Mesendoderm (in vitro differentiated cells): ENCODE results near the gene HEY2.
"Not testable (repeated sequence)": the region's sequence is repeated elsewhere in the genome, so short reads cannot be mapped to it uniquely, and the experiment has no call there.

Experiments used
- DNase-seq: peaks from one replicate; pipeline ENCODE4 v3.0.0; 2013
- H2AK5ac ChIP-seq: 2 replicates; pipeline ENCODE4 v1.6.1; 2013; ENCODE audit warnings: low read length, inconsistent platforms
- H2BK120ac ChIP-seq: 2 replicates; pipeline ENCODE4 v1.6.1; 2013; ENCODE audit warnings: low read depth, mild to moderate bottlenecking, low read length, moderate library complexity, mixed read lengths
- H2BK15ac ChIP-seq: replicated peaks from 2 replicates; pipeline ENCODE4 v1.6.1; 2013; ENCODE audit warnings: low read depth, mild to moderate bottlenecking, moderate library complexity
- H2BK5ac ChIP-seq: 2 replicates; pipeline ENCODE4 v1.6.1; 2013; ENCODE audit warnings: low read length, inconsistent platforms
- H3K18ac ChIP-seq: 2 replicates; pipeline ENCODE4 v1.6.1; 2013; ENCODE audit warnings: mild to moderate bottlenecking, low read length, mixed read lengths
- H3K23ac ChIP-seq: one replicate; pipeline ENCODE4 v1.6.1; 2013; ENCODE audit warnings: low read length
- H3K27ac ChIP-seq: 2 replicates; pipeline ENCODE4 v1.5.1; 2013; ENCODE audit warnings: low read depth, mild to moderate bottlenecking, inconsistent platforms, low read length, moderate library complexity
- H3K27me3 ChIP-seq: 2 replicates; pipeline ENCODE4 v1.6.1; 2013; ENCODE audit warnings: low read length, control low read depth, mild to moderate bottlenecking, inconsistent platforms; ENCODE audit not compliant: insufficient read depth, poor library complexity
- H3K36me3 ChIP-seq: 2 replicates; pipeline ENCODE4 v1.6.1; 2013; ENCODE audit warnings: low read length, inconsistent platforms; ENCODE audit not compliant: control insufficient read depth, insufficient read depth
- H3K4ac ChIP-seq: one replicate; pipeline ENCODE4 v1.6.1; 2013; ENCODE audit warnings: low read depth, mild to moderate bottlenecking, low read length, moderate library complexity
- H3K4me1 ChIP-seq: 2 replicates; pipeline ENCODE4 v1.6.1; 2013; ENCODE audit warnings: low read depth, low read length, inconsistent platforms; ENCODE audit not compliant: control insufficient read depth
- H3K4me2 ChIP-seq: 2 replicates; pipeline ENCODE4 v1.6.1; 2013; ENCODE audit warnings: low read length
- H3K4me3 ChIP-seq: 2 replicates; pipeline ENCODE4 v1.5.1; 2013; ENCODE audit warnings: mild to moderate bottlenecking, low read length
- H3K56ac ChIP-seq: one replicate; pipeline ENCODE4 v1.6.1; 2013; ENCODE audit warnings: low read length
- H3K79me1 ChIP-seq: 2 replicates; pipeline ENCODE4 v1.6.1; 2013; ENCODE audit warnings: low read length, inconsistent platforms
- H3K79me2 ChIP-seq: 2 replicates; pipeline ENCODE4 v1.6.1; 2013; ENCODE audit warnings: mild to moderate bottlenecking, low read length; ENCODE audit not compliant: control insufficient read depth, insufficient read depth
- H3K9ac ChIP-seq: 2 replicates; pipeline ENCODE4 v1.6.1; 2013; ENCODE audit warnings: low read length, inconsistent platforms
- H4K5ac ChIP-seq: one replicate; pipeline ENCODE4 v1.6.1; 2013; ENCODE audit warnings: low read length
- H4K8ac ChIP-seq: one replicate; pipeline ENCODE4 v1.6.1; 2013; ENCODE audit warnings: low read depth, mild to moderate bottlenecking, control low read depth, low read length, moderate library complexity
- WGBS: extraction: QIAGEN DNeasy Blood & Tissue Kit; methylation state at CpG from one replicate; pipeline ENCODE4 v1.1.7; 2013; ENCODE audit warnings: low lambda C conversion rate, missing lambda C conversion rate; ENCODE audit not compliant: insufficient coverage; ENCODE audit errors: extremely low coverage; 5-methylcytosine and 5-hydroxymethylcytosine counted together

Gene HEY2

GRCh38 chr6:125766641-125767040, 17.2 kb downstream of the HEY2 start:
- Histone ChIP-seq H4K5ac (no peak overlapping the region), H3K4me2 (no peak overlapping the region), H3K23ac (no peak overlapping the region), H3K79me1 (no peaks in the 10 kb centered on the region), H2BK15ac (no peak overlapping the region), H2AK5ac (no peak overlapping the region), H4K8ac (no peak overlapping the region), H2BK5ac (no peak overlapping the region), H3K4ac (no peak overlapping the region), H3K18ac (no peak overlapping the region), H3K79me2 (no peaks in the 10 kb centered on the region), H3K56ac (no peak overlapping the region), H3K27ac (no peak overlapping the region), H2BK120ac (no peak overlapping the region), H3K4me1 (no peaks in the 10 kb centered on the region), H3K36me3 (no peaks in the 10 kb centered on the region), H3K4me3 (no peak overlapping the region), H3K27me3 (no peaks in the 10 kb centered on the region), H3K9ac (no peak overlapping the region)
- WGBS = no CpG with 5 or more reads among the region's 4 CpGs
- no peak for DNase-seq

GRCh38 chr6:125769147-125769783, 19.8 kb downstream of the HEY2 start:
- no peak overlapping the region for H3K9ac ChIP-seq
- H3K4me3 ChIP-seq = no peak overlapping the region
- no peaks in the 10 kb centered on the region for H3K4me1 ChIP-seq
- no peak overlapping the region for H3K4me2 ChIP-seq
- H3K36me3 ChIP-seq = no peaks in the 10 kb centered on the region
- no peak overlapping the region for H3K23ac ChIP-seq
- no peak overlapping the region for H2BK120ac ChIP-seq
- H3K4ac ChIP-seq = no peak overlapping the region
- H3K27ac ChIP-seq = no peak overlapping the region
- no peak overlapping the region for H2BK15ac ChIP-seq
- H3K27me3 ChIP-seq = no peaks in the 10 kb centered on the region
- H3K79me1 ChIP-seq = no peaks in the 10 kb centered on the region
- H4K8ac ChIP-seq = no peak overlapping the region
- no peak overlapping the region for H2AK5ac ChIP-seq
- no peak overlapping the region for H2BK5ac ChIP-seq
- no CpG with 5 or more reads among the region's 6 CpGs for WGBS
- no peak overlapping the region for H3K18ac ChIP-seq
- no peaks in the 10 kb centered on the region for H3K79me2 ChIP-seq
- no peak overlapping the region for H3K56ac ChIP-seq
- no peak for DNase-seq
- H4K5ac ChIP-seq = no peak overlapping the region

- Histone ChIP-seq H3K56ac (no peak overlapping the region), H2BK120ac (no peak overlapping the region), H3K79me1 (no peaks in the 10 kb centered on the region), H3K4ac (no peak overlapping the region), H3K79me2 (no peaks in the 10 kb centered on the region), H2BK15ac (no peak overlapping the region), H3K27ac (no peak overlapping the region), H3K4me1 (no peaks in the 10 kb centered on the region), H3K9ac (no peak overlapping the region), H3K4me3 (no peak overlapping the region), H2BK5ac (no peak overlapping the region), H3K36me3 (no peaks in the 10 kb centered on the region), H4K8ac (no peak overlapping the region), H3K23ac (no peak overlapping the region), H3K4me2 (no peak overlapping the region), H4K5ac (no peak overlapping the region), H3K27me3 (no peaks in the 10 kb centered on the region), H3K18ac (no peak overlapping the region), H2AK5ac (no peak overlapping the region)
- no peak for DNase-seq
- no CpG with 5 or more reads among the region's 4 CpGs for WGBS
These were observed 24.2 kb downstream of the HEY2 start for GRCh38 chr6:125773387-125774341.

- not testable (repeated sequence) for H2AK5ac ChIP-seq, H3K56ac ChIP-seq, H4K8ac ChIP-seq, H2BK15ac ChIP-seq, H3K23ac ChIP-seq, H3K79me2 ChIP-seq, H2BK5ac ChIP-seq, H3K4ac ChIP-seq, H3K4me1 ChIP-seq, H3K27ac ChIP-seq, H3K9ac ChIP-seq, H4K5ac ChIP-seq, H3K36me3 ChIP-seq, H3K18ac ChIP-seq, H3K4me2 ChIP-seq, H3K79me1 ChIP-seq, H3K27me3 ChIP-seq, H2BK120ac ChIP-seq, H3K4me3 ChIP-seq
- peak; percentile 21 for DNase-seq
- WGBS = no CpG with 5 or more reads among the region's 14 CpGs
These were observed 26.8 kb downstream of the HEY2 start for GRCh38 chr6:125776107-125776826.

GRCh38 chr6:125779924-125780539, 30.6 kb downstream of the HEY2 start:
- H4K8ac ChIP-seq = no peak overlapping the region
- H3K9ac ChIP-seq = peak overlapping the region; percentile 84
- no peak overlapping the region for H3K23ac ChIP-seq
- no peaks in the 10 kb centered on the region for H3K79me2 ChIP-seq
- no peak overlapping the region for H2AK5ac ChIP-seq
- no peak overlapping the region for H3K4ac ChIP-seq
- no peaks in the 10 kb centered on the region for H3K4me1 ChIP-seq
- WGBS = no CpG with 5 or more reads among the region's 17 CpGs
- no peaks in the 10 kb centered on the region for H3K79me1 ChIP-seq
- no peak overlapping the region for H4K5ac ChIP-seq
- no peak overlapping the region for H2BK120ac ChIP-seq
- peak overlapping the region; percentile 82 for H3K4me2 ChIP-seq
- peak overlapping the region; percentile 88 for H3K56ac ChIP-seq
- H3K4me3 ChIP-seq = peak overlapping the region; percentile 81
- no peak overlapping the region for H3K27ac ChIP-seq
- DNase-seq = peak; percentile 96
- no peak overlapping the region for H2BK15ac ChIP-seq
- H2BK5ac ChIP-seq = no peak overlapping the region
- H3K18ac ChIP-seq = no peak overlapping the region
- no peaks in the 10 kb centered on the region for H3K36me3 ChIP-seq
- H3K27me3 ChIP-seq = no peaks in the 10 kb centered on the region
